ENCODE results near the gene ZHX3. TPM values are rescaled to one million over a fixed set of nuclear protein-coding genes. Genes with fewer than 3 reads are reported as not detected.
A peak's percentile ranks its signal among the peaks of the same experiment; 100 is the strongest.

ZHX3 gene
- total RNA-seq, 1 experiment from 2014 or later = 24.6 TPM

DNA sequence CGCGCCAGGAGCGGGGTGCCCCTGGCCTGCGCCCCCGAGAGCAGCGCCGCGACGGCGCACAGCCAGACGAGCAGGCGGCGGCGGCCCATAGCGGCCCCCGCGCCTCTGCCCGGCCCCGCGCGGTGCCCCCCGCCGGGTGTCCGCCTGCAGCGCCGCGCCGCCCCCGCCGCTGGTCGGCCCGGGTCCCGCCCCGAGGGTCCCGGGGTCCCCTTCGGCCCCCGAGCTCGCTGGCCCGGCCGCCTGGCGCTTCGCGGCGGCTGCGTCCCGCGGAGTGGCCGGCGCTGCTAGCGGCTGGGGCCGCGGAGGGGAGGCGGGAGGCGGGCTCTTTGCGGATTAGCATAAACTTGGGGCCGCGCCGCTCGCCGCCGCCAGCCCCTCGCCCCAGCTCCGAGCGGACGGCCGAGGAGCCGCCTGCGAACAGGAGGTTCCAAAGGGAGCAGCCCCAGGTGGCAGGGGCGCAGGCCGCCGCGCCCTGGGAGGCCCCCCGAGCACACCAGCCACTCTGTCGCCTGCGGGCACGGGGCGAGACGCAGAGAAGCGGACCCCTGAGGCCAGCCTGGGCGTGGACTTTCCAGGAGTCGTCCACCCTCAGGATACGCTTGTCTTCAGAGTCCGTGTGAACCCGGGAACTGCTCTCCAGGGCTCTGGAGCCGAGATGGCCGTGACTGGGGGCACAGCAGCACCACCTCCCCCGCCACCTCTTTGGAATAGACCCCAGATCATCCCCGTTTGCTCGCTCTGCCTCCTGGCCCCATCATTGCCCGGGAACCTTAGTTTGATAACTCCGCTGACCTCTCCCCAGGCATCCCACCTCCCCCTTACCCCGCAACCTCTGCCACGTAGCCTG lies 49.2 kb upstream of the ZHX3 start, which contains the start of gene EMILIN3:
Gene EMILIN3, minus strand, starts transcription at position 273 of the 847 bp plus-strand sequence. Its CDS starts 184 bp downstream, at position 89.
- intact Hi-C loops (cut with micrococcal nuclease; ENCODE audit: unreplicated experiment) = no loop called here
- TF ChIP-seq, protein P1, sequence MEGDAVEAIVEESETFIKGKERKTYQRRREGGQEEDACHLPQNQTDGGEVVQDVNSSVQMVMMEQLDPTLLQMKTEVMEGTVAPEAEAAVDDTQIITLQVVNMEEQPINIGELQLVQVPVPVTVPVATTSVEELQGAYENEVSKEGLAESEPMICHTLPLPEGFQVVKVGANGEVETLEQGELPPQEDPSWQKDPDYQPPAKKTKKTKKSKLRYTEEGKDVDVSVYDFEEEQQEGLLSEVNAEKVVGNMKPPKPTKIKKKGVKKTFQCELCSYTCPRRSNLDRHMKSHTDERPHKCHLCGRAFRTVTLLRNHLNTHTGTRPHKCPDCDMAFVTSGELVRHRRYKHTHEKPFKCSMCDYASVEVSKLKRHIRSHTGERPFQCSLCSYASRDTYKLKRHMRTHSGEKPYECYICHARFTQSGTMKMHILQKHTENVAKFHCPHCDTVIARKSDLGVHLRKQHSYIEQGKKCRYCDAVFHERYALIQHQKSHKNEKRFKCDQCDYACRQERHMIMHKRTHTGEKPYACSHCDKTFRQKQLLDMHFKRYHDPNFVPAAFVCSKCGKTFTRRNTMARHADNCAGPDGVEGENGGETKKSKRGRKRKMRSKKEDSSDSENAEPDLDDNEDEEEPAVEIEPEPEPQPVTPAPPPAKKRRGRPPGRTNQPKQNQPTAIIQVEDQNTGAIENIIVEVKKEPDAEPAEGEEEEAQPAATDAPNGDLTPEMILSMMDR (IDR thresholded peaks at IDR 0.05; ENCODE audit: insufficient read depth in 1 of 2, low read depth in 1 of 2, low read length in 1 of 2, severe bottlenecking in 1 of 2, unreplicated experiment in 1 of 2) = no peak
- Mint-ChIP-seq H3K36me3 (ENCODE audit: insufficient read depth, unreplicated experiment) (peaks cover 6% of the 10 kb centered on the region), H3K27me3 (ENCODE audit: insufficient read depth, unreplicated experiment) (peaks cover 28% of the 10 kb centered on the region), H3K4me3 (ENCODE audit: unreplicated experiment) (peak within 1 kb of the TSS; percentile 64), H3K27ac (ENCODE audit: unreplicated experiment) (no peak within 1 kb of the TSS), H3K9me3 (ENCODE audit: unreplicated experiment) (peaks cover 8% of the 10 kb centered on the region), H3K4me1 (ENCODE audit: low read depth, unreplicated experiment) (peaks cover 11% of the 10 kb centered on the region)
- CTCF ChIA-PET = interaction anchor here (0.6 to 1.1 kb wide), 2 partner anchors 24 to 129 kb away, joined by 3 read pairs; no protein-coding TSS in a partner anchor
- peak in 1 of 2 experiments; percentile 46 for DNase-seq
- BruUV-seq (replicated peaks) = no TSS peak
- Histone ChIP-seq H3K4me1 (0 out of 2 replicates have a peak, but pooled peaks cover 6% of the 10 kb centered on the region), H3K27me3 (replicated peaks; ENCODE audit: control insufficient read depth, insufficient read depth, low read length) (peaks cover 8% of the 10 kb centered on the region), H3K9me3 (0 out of 2 replicates have a peak, but pooled peaks cover 4% of the 10 kb centered on the region), H3K36me3 (ENCODE audit: control insufficient read depth, insufficient read depth, low read length) (no peaks in the 10 kb centered on the region), H3K4me3 (ENCODE audit: low read depth, low read length) (peak within 1 kb of the TSS; percentile 23)
- POLR2A ChIA-PET = interaction anchor here (0.8 kb wide), 1 partner anchor 27 kb away, joined by 5 read pairs; no protein-coding TSS in a partner anchor

DNA sequence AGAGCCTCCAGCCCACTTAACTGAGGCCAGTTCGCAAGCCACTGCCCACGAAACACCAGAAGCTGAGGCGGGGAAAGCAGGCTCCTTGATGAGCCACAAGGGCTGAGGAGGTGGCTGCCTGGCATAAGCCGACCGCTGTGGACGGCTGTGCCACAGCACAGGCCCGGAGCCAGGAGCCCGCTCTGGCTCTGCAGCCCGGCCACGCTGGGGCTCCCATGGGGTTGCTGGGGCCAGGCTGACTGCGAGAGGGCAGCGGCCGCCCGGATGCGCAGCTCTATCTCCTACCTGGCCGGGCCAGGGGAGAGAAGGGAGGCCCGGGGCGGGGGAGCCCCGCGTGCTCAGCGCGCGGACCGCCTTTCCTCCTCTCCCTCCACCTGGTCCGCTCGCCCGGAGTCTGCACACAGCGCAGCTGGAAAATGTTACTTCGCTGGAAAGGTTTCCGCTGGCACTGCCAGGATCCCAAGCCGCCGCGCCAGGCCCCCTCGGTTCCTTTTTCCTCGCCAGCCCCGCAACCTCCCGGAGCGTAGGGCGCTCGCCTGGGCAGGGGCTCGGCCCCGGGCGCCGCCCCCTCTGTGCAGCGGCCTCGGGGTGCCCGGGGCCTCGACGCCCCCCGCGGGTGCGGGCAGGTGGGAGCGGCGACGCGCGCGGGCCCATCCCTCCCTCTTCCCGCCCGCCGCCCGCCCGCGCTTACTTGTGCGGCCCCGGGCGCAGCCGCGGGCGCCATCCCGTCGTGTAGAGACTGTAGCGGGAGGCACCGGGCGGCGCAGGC lies 48.4 kb upstream of the ZHX3 start:
- H3K27me3 Mint-ChIP-seq (ENCODE audit: insufficient read depth, unreplicated experiment) = peaks cover 28% of the 10 kb centered on the region
- CTCF ChIA-PET = interaction anchor here (0.6 to 1.1 kb wide), 2 partner anchors 23 to 128 kb away, joined by 3 read pairs; no protein-coding TSS in a partner anchor
- Histone ChIP-seq H3K9me3 (no peaks in the 10 kb centered on the region), H3K36me3 (ENCODE audit: control insufficient read depth, insufficient read depth, low read length) (no peaks in the 10 kb centered on the region), H3K27me3 (replicated peaks; ENCODE audit: control insufficient read depth, insufficient read depth, low read length) (peaks cover 8% of the 10 kb centered on the region), H3K4me1 (0 out of 2 replicates have a peak, but pooled peaks cover 6% of the 10 kb centered on the region), H3K4me3 (ENCODE audit: low read depth, low read length) (peak overlapping the region; percentile 23)
- DNase-seq = no peak
- BruUV-seq (replicated peaks) = no TSS peak
- peaks cover 2% of the 10 kb centered on the region for H3K36me3 Mint-ChIP-seq (ENCODE audit: insufficient read depth, unreplicated experiment)
- POLR2A ChIA-PET = no interaction called here
- H3K9me3 Mint-ChIP-seq (ENCODE audit: unreplicated experiment) = peaks cover 2% of the 10 kb centered on the region
- TF ChIP-seq, protein P1 (IDR thresholded peaks at IDR 0.05; ENCODE audit: insufficient read depth in 1 of 2, low read depth in 1 of 2, low read length in 1 of 2, severe bottlenecking in 1 of 2, unreplicated experiment in 1 of 2) = no peak
- no peak overlapping the region for H3K27ac Mint-ChIP-seq (ENCODE audit: unreplicated experiment)
- H3K4me3 Mint-ChIP-seq (ENCODE audit: unreplicated experiment) = peak overlapping the region; percentile 0
- intact Hi-C loops (cut with micrococcal nuclease; ENCODE audit: unreplicated experiment) = no loop called here
- peaks cover 11% of the 10 kb centered on the region for H3K4me1 Mint-ChIP-seq (ENCODE audit: low read depth, unreplicated experiment)
